SK-MEL-5 (cell line): ENCODE data around the gene GNGT1. TPM values are rescaled to one million over a fixed set of nuclear protein-coding genes. Genes with fewer than 3 reads are reported as not detected.
A peak's percentile ranks its signal among the peaks of the same experiment; 100 is the strongest.
"Not testable (repeated sequence)": the region's sequence is repeated elsewhere in the genome, so short reads cannot be mapped to it uniquely, and the experiment has no call there.

Experiments
- DNase-seq: peaks from one replicate; pipeline ENCODE4 v3.0.0-alpha.2; 2016; ENCODE audit warnings: low read depth, low spot score
- in situ Hi-C: cut with HindIII; loops from 2 replicates; pipeline ENCODE4 v1.10.0; 2016; ENCODE audit warnings: low sequenced_read_pairs, high pct_unique_total_duplicates, low pct_unique_long_range_greater_than_20kb
- total RNA-seq: library from RNA; depleted of rRNA; stranded (reverse); fragments of >200 nt; shearing (Covaris generic); gene quantifications from 2 replicates; pipeline ENCODE4 v1.2.3, GENCODE V29; 2014

Gene GNGT1
- total RNA-seq, 1 experiment from 2014 or later: not detected

GRCh38 chr7:93894966-93895640 lies 11.3 kb upstream of the GNGT1 start:
- in situ Hi-C loops: no loop called here
- DNase-seq: no peak

DNA sequence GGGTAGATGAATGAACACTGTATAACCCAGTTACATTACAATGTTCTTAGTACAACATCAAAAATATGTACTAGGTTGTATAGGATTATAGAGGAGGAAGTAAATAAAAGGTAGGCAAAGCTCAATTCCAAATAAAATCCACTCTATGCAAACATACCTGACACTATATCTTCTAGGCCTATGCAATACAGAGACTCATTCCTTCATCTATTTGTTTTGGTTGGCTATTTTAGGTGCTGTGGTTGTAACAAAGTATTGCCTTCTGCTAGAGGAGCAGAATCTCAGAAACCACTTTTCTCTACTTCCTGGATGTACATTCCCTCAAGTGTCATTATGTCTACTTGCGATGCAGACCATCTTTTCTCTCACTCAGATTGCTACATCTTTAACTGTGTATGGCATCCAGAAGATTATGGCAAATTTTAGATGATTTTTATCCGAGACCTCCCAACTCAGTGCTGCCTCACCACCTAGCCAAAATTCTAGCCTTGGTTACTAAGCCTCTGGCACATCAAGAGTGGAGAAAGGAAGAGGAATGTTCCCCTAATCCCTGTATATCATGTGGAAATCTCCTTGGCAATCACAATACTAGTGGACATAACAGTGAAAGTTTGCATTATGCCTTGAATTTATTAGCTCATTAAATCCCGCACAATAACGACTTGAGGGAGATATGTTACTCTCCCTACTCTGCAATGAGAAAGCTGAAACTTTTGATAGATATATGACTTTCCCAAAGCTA lies 10.3 kb upstream of the GNGT1 start:
- in situ Hi-C loops: no loop called here
- DNase-seq: no peak

DNA sequence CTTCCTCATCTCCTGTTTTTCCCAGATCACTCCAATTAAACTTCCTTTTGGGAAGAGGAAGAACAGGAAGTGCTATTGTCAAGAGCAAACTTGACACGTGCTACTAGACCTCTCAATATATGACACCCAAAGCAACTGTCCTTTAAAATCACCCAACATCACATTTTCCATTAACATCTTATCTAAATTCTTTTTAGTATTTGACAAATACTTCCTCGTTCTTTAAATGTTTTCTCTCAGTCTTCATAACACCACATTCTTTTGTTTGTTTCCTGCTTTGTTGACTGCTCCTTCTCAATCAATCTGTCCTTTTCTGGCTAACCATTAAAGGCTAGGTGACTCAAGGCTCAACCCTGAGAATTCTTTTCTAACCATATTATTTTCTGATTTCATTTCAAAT lies 8.7 kb upstream of the GNGT1 start:
- DNase-seq: no peak
- in situ Hi-C loops: no loop called here

- in situ Hi-C loops: no loop called here
- DNase-seq: peak; percentile 84
These were observed 3.5 kb upstream of the GNGT1 start for GRCh38 chr7:93902777-93903423.

- in situ Hi-C loops: no loop called here
- peak; percentile 54 for DNase-seq
These were observed 4.0 kb downstream of the GNGT1 start for GRCh38 chr7:93910076-93910994.

- DNase-seq, in situ Hi-C loops: not testable (repeated sequence)
These were observed 4.9 kb downstream of the GNGT1 start for GRCh38 chr7:93911242-93911641.

DNA sequence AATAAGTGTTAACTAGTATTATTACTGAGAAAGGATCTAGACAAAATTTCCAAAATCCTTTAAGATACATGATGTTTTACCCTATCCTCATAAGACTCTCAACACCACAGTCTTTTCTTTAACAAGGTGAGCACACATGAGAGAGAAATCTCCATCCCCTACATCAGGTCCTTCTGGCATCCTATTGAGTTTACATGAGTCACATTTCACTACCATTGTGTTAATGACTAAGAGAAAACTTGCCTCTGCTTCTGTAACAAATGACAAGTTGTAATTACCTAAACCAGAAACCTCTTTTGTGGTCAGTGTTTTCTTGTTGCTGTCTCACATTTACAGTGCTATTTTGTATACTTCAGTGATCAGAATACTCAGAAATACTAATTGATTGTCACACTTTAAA lies 5.3 kb downstream of the GNGT1 start:
- in situ Hi-C loops, DNase-seq: not testable (repeated sequence)

GRCh38 chr7:93913197-93913596 lies 6.8 kb downstream of the GNGT1 start:
- DNase-seq: no peak
- in situ Hi-C loops: no loop called here

GRCh38 chr7:93914581-93915066 lies 8.3 kb downstream of the GNGT1 start:
- in situ Hi-C loops: no loop called here

GRCh38 chr7:93915206-93915842 lies 9.0 kb downstream of the GNGT1 start:
- in situ Hi-C loops, DNase-seq: not testable (repeated sequence)

More at GRCh38 chr7:93914581-93915066, 8.3 kb downstream of the GNGT1 start:
- peak; percentile 83 for DNase-seq

DNA sequence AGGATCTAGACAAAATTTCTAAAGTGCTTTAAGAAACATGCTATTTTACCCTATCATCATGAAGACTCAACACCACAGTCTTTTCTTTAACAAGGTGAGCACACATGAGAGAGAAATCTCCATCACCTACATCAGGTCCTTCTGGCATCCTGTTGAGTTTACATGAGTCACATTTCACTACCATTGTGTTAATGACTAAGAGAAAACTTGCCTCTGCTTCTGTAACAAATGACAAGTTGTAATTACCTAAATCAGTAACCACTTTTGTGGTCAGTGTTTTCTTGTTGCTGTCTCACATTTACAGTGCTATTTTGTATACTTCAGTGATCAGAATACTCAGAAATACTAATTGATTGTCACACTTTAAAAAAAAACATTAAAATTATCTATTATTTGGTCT lies 9.5 kb downstream of the GNGT1 start:
- DNase-seq, in situ Hi-C loops: not testable (repeated sequence)

DNA sequence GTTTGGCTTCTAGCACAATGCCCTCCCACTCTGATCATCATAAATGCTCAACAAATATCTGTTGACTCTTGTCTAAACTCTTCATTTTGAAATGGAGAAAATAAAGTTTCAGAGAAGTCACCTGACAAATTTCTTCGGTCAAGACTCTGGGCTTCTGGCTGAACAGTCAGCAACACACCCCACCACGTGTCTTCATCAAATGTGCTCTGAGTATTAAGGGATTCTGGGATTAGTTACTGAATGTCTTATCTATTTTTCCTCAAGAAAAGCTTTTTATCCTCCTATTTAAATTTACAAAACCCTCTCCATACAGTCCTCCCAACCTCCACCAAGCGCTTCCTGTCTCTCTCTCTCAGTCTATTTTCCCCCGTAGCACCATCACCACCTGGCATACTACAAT lies 9.9 kb downstream of the GNGT1 start:
- in situ Hi-C loops, DNase-seq: not testable (repeated sequence)

GRCh38 chr7:93920496-93921182 lies 14.3 kb downstream of the GNGT1 start:
- DNase-seq: peak; percentile 60
- in situ Hi-C loops: no loop called here

- peak; percentile 43 for DNase-seq
- in situ Hi-C loops: no loop called here
These were observed 14.8 kb downstream of the GNGT1 start for GRCh38 chr7:93921186-93921585.

DNA sequence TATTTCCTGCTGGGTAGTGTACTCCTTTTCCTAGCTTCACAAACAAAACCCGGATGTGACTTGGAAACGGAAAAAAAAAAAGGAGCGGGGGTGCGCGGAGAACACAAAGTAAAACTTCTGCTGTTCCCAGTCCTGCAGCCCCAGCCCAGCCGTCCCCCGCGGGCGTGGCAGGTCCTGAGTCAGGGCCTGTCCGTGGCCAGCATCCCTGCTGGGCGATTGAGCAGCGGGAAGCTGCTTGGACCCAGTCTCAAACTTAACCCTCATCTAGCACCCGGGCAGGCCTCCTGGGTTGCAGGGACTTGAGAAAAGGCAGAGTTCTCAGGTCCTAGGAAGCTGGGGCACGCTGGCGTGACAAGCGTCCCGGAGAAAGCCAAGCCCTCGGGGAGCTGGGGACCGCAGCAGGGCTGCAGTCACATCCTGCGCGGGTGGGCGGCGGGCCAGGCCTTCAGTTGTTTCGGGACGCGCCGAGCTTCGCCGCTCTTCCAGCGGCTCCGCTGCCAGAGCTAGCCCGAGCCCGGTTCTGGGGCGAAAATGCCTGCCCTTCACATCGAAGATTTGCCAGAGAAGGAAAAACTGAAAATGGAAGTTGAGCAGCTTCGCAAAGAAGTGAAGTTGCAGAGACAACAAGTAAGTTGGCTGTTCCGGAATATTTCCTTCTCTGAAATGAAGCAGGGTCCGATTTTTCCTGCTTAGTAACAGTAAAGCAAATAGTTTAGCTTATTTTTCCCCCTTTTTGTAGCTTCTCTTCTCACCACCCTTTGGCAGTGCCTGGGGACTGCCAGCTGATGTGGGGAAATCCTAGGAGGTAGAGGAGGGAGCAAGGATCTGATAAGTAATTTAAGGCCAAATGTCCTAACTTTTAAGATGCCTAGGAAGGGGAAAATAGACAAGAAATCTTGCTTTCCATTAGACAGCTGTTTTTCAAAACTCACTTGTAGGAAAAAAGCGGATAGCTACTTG lies 15.5 kb downstream of the GNGT1 start, which contains the start of gene GNG11:
Gene GNG11, plus strand, starts transcription at position 129 of the 960 bp plus-strand sequence. Its CDS starts 403 bp downstream, at position 532.
- DNase-seq: peak; percentile 81
- in situ Hi-C loops: no loop called here
